ENCODE results near the gene GDF2.

- TF ChIP-seq CTCF (conservative IDR thresholded peaks at IDR 0.05; ENCODE audit: low read depth, low read length) (no peak), EZH2 (IDR thresholded peaks at IDR 0.05; ENCODE audit: borderline replicate concordance, low read depth, low read length, poor library complexity, severe bottlenecking) (no peak)
Measured at GRCh38 chr10:47287365-47287802, 34.9 kb upstream of the GDF2 start.
